Adipocyte (in vitro differentiated cells): Measurements from ENCODE around the gene RIPK1.

Source experiments
- DNase-seq: peaks from one replicate; pipeline ENCODE4 v3.0.0-alpha.2; 2015; ENCODE audit warnings: low read depth
- H3K27me3 ChIP-seq: replicated peaks from 2 replicates; pipeline ENCODE4 v1.7.0; 2013; ENCODE audit warnings: mild to moderate bottlenecking, low read length, moderate library complexity; ENCODE audit not compliant: control insufficient read depth, insufficient read depth
- H3K36me3 ChIP-seq: 2 replicates; pipeline ENCODE4 v1.7.0; 2013; ENCODE audit warnings: low read length, mild to moderate bottlenecking, moderate library complexity; ENCODE audit not compliant: control insufficient read depth, insufficient read depth, severe bottlenecking
- H3K4me1 ChIP-seq: 2 replicates; pipeline ENCODE4 v1.7.0; 2013; ENCODE audit warnings: mild to moderate bottlenecking, low read length, moderate library complexity; ENCODE audit not compliant: control insufficient read depth, insufficient read depth
- H3K4me3 ChIP-seq: 2 replicates; pipeline ENCODE4 v1.7.0; 2013; ENCODE audit warnings: mild to moderate bottlenecking, low read length, moderate library complexity
- H3K9ac ChIP-seq: 2 replicates; pipeline ENCODE4 v1.7.0; 2013; ENCODE audit warnings: mild to moderate bottlenecking, low read length, moderate library complexity
- H3K9me3 ChIP-seq: 2 replicates; pipeline ENCODE4 v1.7.0; 2013; ENCODE audit warnings: mild to moderate bottlenecking, low read length, moderate library complexity; ENCODE audit not compliant: control insufficient read depth

The RIPK1 gene

GRCh38 chr6:3119040-3119723 lies 50.9 kb downstream of the RIPK1 start:
- peak; percentile 55 for DNase-seq

GRCh38 chr6:3120765-3121089 lies 52.4 kb downstream of the RIPK1 start:
- no peak for DNase-seq
- Histone ChIP-seq H3K4me3 (no peak overlapping the region), H3K9me3 (no peaks in the 10 kb centered on the region), H3K9ac (no peak overlapping the region), H3K4me1 (peaks cover 38% of the 10 kb centered on the region), H3K36me3 (no peaks in the 10 kb centered on the region), H3K27me3 (no peaks in the 10 kb centered on the region)

More at GRCh38 chr6:3119040-3119723, 50.9 kb downstream of the RIPK1 start:
- H3K9me3 ChIP-seq = no peaks in the 10 kb centered on the region
- H3K27me3 ChIP-seq = no peaks in the 10 kb centered on the region
- peaks cover 38% of the 10 kb centered on the region for H3K4me1 ChIP-seq
- peak overlapping the region; percentile 95 for H3K4me3 ChIP-seq
- H3K36me3 ChIP-seq = peaks cover 15% of the 10 kb centered on the region
- peak overlapping the region; percentile 92 for H3K9ac ChIP-seq

- no peak for DNase-seq
- Histone ChIP-seq H3K4me1 (peaks cover 23% of the 10 kb centered on the region), H3K9me3 (no peaks in the 10 kb centered on the region), H3K4me3 (no peak overlapping the region), H3K9ac (no peak overlapping the region), H3K27me3 (no peaks in the 10 kb centered on the region), H3K36me3 (no peaks in the 10 kb centered on the region)
Measured at GRCh38 chr6:3122823-3123182, 54.5 kb downstream of the RIPK1 start.

- Histone ChIP-seq H3K9me3 (no peaks in the 10 kb centered on the region), H3K27me3 (no peaks in the 10 kb centered on the region), H3K4me3 (no peak overlapping the region), H3K9ac (no peak overlapping the region), H3K36me3 (peaks cover 17% of the 10 kb centered on the region), H3K4me1 (peaks cover 13% of the 10 kb centered on the region)
- DNase-seq = no peak
Measured at GRCh38 chr6:3124667-3125066, 56.4 kb downstream of the RIPK1 start.

GRCh38 chr6:3125815-3126214 lies 57.5 kb downstream of the RIPK1 start:
- no peaks in the 10 kb centered on the region for H3K9me3 ChIP-seq
- H3K9ac ChIP-seq = peak overlapping the region; percentile 29
- H3K27me3 ChIP-seq = no peaks in the 10 kb centered on the region
- no peak for DNase-seq
- H3K4me1 ChIP-seq = peaks cover 1% of the 10 kb centered on the region
- no peak overlapping the region for H3K4me3 ChIP-seq
- peaks cover 26% of the 10 kb centered on the region for H3K36me3 ChIP-seq

- no peak for DNase-seq
- H3K36me3 ChIP-seq = peaks cover 50% of the 10 kb centered on the region
Measured at GRCh38 chr6:3128356-3129108, 60.2 kb downstream of the RIPK1 start.

GRCh38 chr6:3131695-3132094 lies 63.4 kb downstream of the RIPK1 start:
- DNase-seq = no peak
- Histone ChIP-seq H3K9me3 (no peaks in the 10 kb centered on the region), H3K9ac (no peak overlapping the region), H3K4me1 (no peaks in the 10 kb centered on the region), H3K27me3 (no peaks in the 10 kb centered on the region), H3K4me3 (no peak overlapping the region), H3K36me3 (peaks cover 58% of the 10 kb centered on the region)

More at GRCh38 chr6:3128356-3129108, 60.2 kb downstream of the RIPK1 start:
- Histone ChIP-seq H3K9ac (no peak overlapping the region), H3K4me1 (no peaks in the 10 kb centered on the region), H3K4me3 (no peak overlapping the region), H3K27me3 (no peaks in the 10 kb centered on the region), H3K9me3 (no peaks in the 10 kb centered on the region)

GRCh38 chr6:3133515-3133914 lies 65.2 kb downstream of the RIPK1 start:
- Histone ChIP-seq H3K36me3 (peaks cover 64% of the 10 kb centered on the region), H3K9ac (no peak overlapping the region), H3K4me1 (peaks cover 8% of the 10 kb centered on the region), H3K9me3 (no peaks in the 10 kb centered on the region), H3K4me3 (no peak overlapping the region), H3K27me3 (no peaks in the 10 kb centered on the region)
- no peak for DNase-seq

GRCh38 chr6:3135668-3136291 lies 67.5 kb downstream of the RIPK1 start:
- H3K36me3 ChIP-seq = peaks cover 60% of the 10 kb centered on the region
- peaks cover 17% of the 10 kb centered on the region for H3K4me1 ChIP-seq
- no peak overlapping the region for H3K4me3 ChIP-seq
- DNase-seq = no peak
- no peaks in the 10 kb centered on the region for H3K27me3 ChIP-seq
- H3K9me3 ChIP-seq = no peaks in the 10 kb centered on the region
- H3K9ac ChIP-seq = no peak overlapping the region

- DNase-seq = no peak
- Histone ChIP-seq H3K9ac (no peak overlapping the region), H3K36me3 (peaks cover 60% of the 10 kb centered on the region), H3K4me1 (peaks cover 17% of the 10 kb centered on the region), H3K4me3 (no peak overlapping the region), H3K9me3 (no peaks in the 10 kb centered on the region), H3K27me3 (no peaks in the 10 kb centered on the region)
Measured at GRCh38 chr6:3136292-3137011, 68.2 kb downstream of the RIPK1 start.
